HepG2 (cell line): Measurements from ENCODE around the gene ABCB6. TPM values are rescaled to one million over a fixed set of nuclear protein-coding genes. Genes with fewer than 3 reads are reported as not detected.

Experiments used
- FOXC1 ChIP-seq: sonication (generic); formaldehyde crosslinking; IDR thresholded peaks from 2 replicates; pipeline ENCODE4 v1.8.0; 2022; ENCODE audit warnings: mild to moderate bottlenecking, missing genetic modification reagents, borderline replicate concordance
- JUN ChIP-seq: sonication (generic); formaldehyde crosslinking; IDR thresholded peaks from 2 replicates; pipeline ENCODE4 v1.4.0; 2020; ENCODE audit warnings: mild to moderate bottlenecking, missing genetic modification reagents
- NR0B2 ChIP-seq: sonication (generic); formaldehyde crosslinking; IDR thresholded peaks from 2 replicates; pipeline ENCODE4 v1.4.0; 2020; ENCODE audit warnings: mild to moderate bottlenecking, missing genetic modification reagents
- NR3C1 ChIP-seq: sonication (generic); formaldehyde crosslinking; IDR thresholded peaks from 2 replicates; pipeline ENCODE4 v1.4.0; 2020; ENCODE audit warnings: missing genetic modification reagents
- POGZ ChIP-seq: sonication (generic); formaldehyde crosslinking; IDR thresholded peaks from 2 replicates; pipeline ENCODE4 v1.4.0; 2020; ENCODE audit warnings: mild to moderate bottlenecking, missing genetic modification reagents
- SIX4 ChIP-seq: sonication (generic); formaldehyde crosslinking; IDR thresholded peaks from 2 replicates; pipeline ENCODE4 v1.4.0; 2020; ENCODE audit warnings: missing genetic modification reagents
- TCF7 ChIP-seq: sonication (generic); IDR thresholded peaks from 2 replicates; pipeline ENCODE4 v1.6.1; 2016; ENCODE audit warnings: antibody characterized with exemption, low read depth
- ZBTB37 ChIP-seq: sonication (generic); formaldehyde crosslinking; IDR thresholded peaks from 2 replicates; pipeline ENCODE4 v1.4.0; 2020; ENCODE audit warnings: mild to moderate bottlenecking, missing genetic modification reagents
- ZNF17 ChIP-seq: sonication (generic); formaldehyde crosslinking; IDR thresholded peaks from 2 replicates; pipeline ENCODE4 v1.5.0; 2020; ENCODE audit warnings: mild to moderate bottlenecking, missing genetic modification reagents
- ZNF235 ChIP-seq: sonication (generic); formaldehyde crosslinking; IDR thresholded peaks from 2 replicates; pipeline ENCODE4 v1.8.1; 2023; ENCODE audit warnings: mild to moderate bottlenecking, missing genetic modification reagents, borderline replicate concordance
- ZNF281 ChIP-seq: sonication (generic); formaldehyde crosslinking; IDR thresholded peaks from 2 replicates; pipeline ENCODE4 v1.4.0; 2020; ENCODE audit warnings: missing genetic modification reagents, borderline replicate concordance
- ZNF318 ChIP-seq: sonication (generic); formaldehyde crosslinking; IDR thresholded peaks from 2 replicates; pipeline ENCODE4 v1.4.0; 2020; ENCODE audit warnings: mild to moderate bottlenecking, missing genetic modification reagents
- ZNF703 ChIP-seq: sonication (generic); formaldehyde crosslinking; IDR thresholded peaks from 2 replicates; pipeline ENCODE4 v1.5.1; 2020; ENCODE audit warnings: missing genetic modification reagents, mild to moderate bottlenecking, moderate library complexity, borderline replicate concordance
- polyA plus RNA-seq, 8 experiments: library from polyadenylated mRNA; depleted of rRNA in 3 of 8; stranded (reverse) in 7 of 8; unstranded in 1 of 8; fragments of >200 nt; fragmentation: Illumina TruSeq in 4 of 8; extraction: Trizol in 4 of 8; gene quantifications; 2 replicates each; pipeline versions ENCODE4 v1.2.1 to v1.2.3, GENCODE V29; 2011 to 2016; ENCODE audit warnings: low read depth in 4 of 8, missing spikeins in 1 of 8, mixed read lengths in 1 of 8; ENCODE audit not compliant: insufficient read depth in 1 of 8
- total RNA-seq, 5 experiments: library from RNA; depleted of rRNA; stranded (reverse); fragments of >200 nt; fragmentation: Illumina TruSeq; extraction: Trizol; gene quantifications; 2 replicates each; pipeline ENCODE4 v1.2.3, GENCODE V29; 2016; ENCODE audit warnings: low read depth in 1 of 5

The ABCB6 gene
- total and polyA plus RNA-seq, 2 of the 13 experiments (the other 11 are each of a cell fraction or from before 2014, with no cell fraction given), result 91.1 to 137 TPM

GRCh38 chr2:219177552-219178376, 41.0 kb downstream of the ABCB6 start, which contains the start of gene RETREG2 (continued):
- TF ChIP-seq ZNF281 (CRISPR knock-in tag) (no peak), JUN (CRISPR knock-in tag) (peak; percentile 70; the same call in 1 of the 2 replicates), SIX4 (no peak), POGZ (CRISPR knock-in tag) (peak; percentile 78), ZBTB37 (CRISPR knock-in tag) (peak; percentile 55; the same call in 1 of the 2 replicates), ZNF235 (CRISPR knock-in tag) (peak; percentile 93), ZNF17 (CRISPR knock-in tag) (no peak), NR0B2 (CRISPR knock-in tag) (0 out of 2 replicates have a peak, but pooled peaks have one; percentile 51), ZNF318 (peak; percentile 95), ZNF703 (no peak), FOXC1 (peak; percentile 94; the same call in 1 of the 2 replicates), TCF7 (no peak), NR3C1 (CRISPR knock-in tag) (no peak)
